ENCODE data around the gene HSPA12A.

Gene HSPA12A

GRCh38 chr10:116690356-116691322 lies 51.7 kb downstream of the HSPA12A start:
- no peak for DNase-seq

- DNase-seq: no peak
Observed at GRCh38 chr10:116689744-116690143, 52.6 kb downstream of the HSPA12A start.

GRCh38 chr10:116688741-116689495 lies 53.4 kb downstream of the HSPA12A start:
- DNase-seq: no peak

- no peak for DNase-seq
Observed at GRCh38 chr10:116688241-116688711, 54.1 kb downstream of the HSPA12A start.

- no peak for DNase-seq
Observed at GRCh38 chr10:116687633-116688032, 54.7 kb downstream of the HSPA12A start.

- no peak for DNase-seq
Observed at GRCh38 chr10:116686632-116687031, 55.7 kb downstream of the HSPA12A start.

GRCh38 chr10:116685807-116686206 lies 56.6 kb downstream of the HSPA12A start:
- DNase-seq: no peak

GRCh38 chr10:116684781-116685180 lies 57.6 kb downstream of the HSPA12A start:
- DNase-seq: no peak

GRCh38 chr10:116683821-116684220 lies 58.5 kb downstream of the HSPA12A start:
- no peak for DNase-seq

GRCh38 chr10:116683166-116683565 lies 59.2 kb downstream of the HSPA12A start:
- no peak for DNase-seq

- DNase-seq: no peak
Observed at GRCh38 chr10:116679351-116679750, 63.0 kb downstream of the HSPA12A start.

GRCh38 chr10:116676633-116677032 lies 65.7 kb downstream of the HSPA12A start:
- no peak for DNase-seq

- no peak for DNase-seq
Observed at GRCh38 chr10:116676118-116676517, 66.2 kb downstream of the HSPA12A start.

- DNase-seq: no peak
Observed at GRCh38 chr10:116674901-116675423, 67.4 kb downstream of the HSPA12A start.

GRCh38 chr10:116673866-116674265 lies 68.5 kb downstream of the HSPA12A start:
- DNase-seq: no peak

- no peak for DNase-seq
Observed at GRCh38 chr10:116672891-116673290, 69.5 kb downstream of the HSPA12A start.

- DNase-seq: peak; percentile 34
Observed at GRCh38 chr10:116671274-116671926, 71.0 kb downstream of the HSPA12A start.

- no peak for DNase-seq
Observed at GRCh38 chr10:116670706-116671105, 71.7 kb downstream of the HSPA12A start.

GRCh38 chr10:116669832-116670644 lies 72.3 kb downstream of the HSPA12A start:
- no peak for DNase-seq

GRCh38 chr10:116669080-116669479 lies 73.3 kb downstream of the HSPA12A start:
- DNase-seq: no peak

GRCh38 chr10:116668446-116668845 lies 73.9 kb downstream of the HSPA12A start:
- no peak for DNase-seq

GRCh38 chr10:116668018-116668417 lies 74.3 kb downstream of the HSPA12A start:
- DNase-seq: no peak

Measured in NCI-H1105 treated with DMSO at 0.1 percent for 48 hours (cell line).